Hepatocyte (in vitro differentiated cells): ENCODE data around the gene GNAI2. TPM values are rescaled to one million over a fixed set of nuclear protein-coding genes. Genes with fewer than 3 reads are reported as not detected.

ENCODE experiments used
- DNase-seq: peaks from one replicate; pipeline ENCODE4 v3.0.0-alpha.2; 2016; ENCODE audit warnings: low spot score
- H2AFZ ChIP-seq: fragments of 200-600 bp; sonication (generic); 2 replicates; pipeline ENCODE4 v1.6.0; 2016; ENCODE audit warnings: antibody characterized with exemption, mild to moderate bottlenecking
- H3K27ac ChIP-seq: fragments of 200-600 bp; sonication (generic); 2 replicates; pipeline ENCODE4 v1.5.1; 2016; ENCODE audit warnings: mild to moderate bottlenecking
- H3K27me3 ChIP-seq: fragments of 200-600 bp; sonication (generic); 2 replicates; pipeline ENCODE4 v1.6.1; 2016
- H3K36me3 ChIP-seq: fragments of 200-600 bp; sonication (generic); replicated peaks from 2 replicates; pipeline ENCODE4 v1.5.1; 2016; ENCODE audit warnings: low read depth; ENCODE audit not compliant: insufficient read depth
- H3K4me1 ChIP-seq: fragments of 200-600 bp; sonication (generic); 2 replicates; pipeline ENCODE4 v1.5.1; 2016; ENCODE audit warnings: mild to moderate bottlenecking, moderate library complexity; ENCODE audit not compliant: insufficient read depth
- H3K4me2 ChIP-seq: fragments of 200-600 bp; sonication (generic); 2 replicates; pipeline ENCODE4 v1.6.0; 2016
- H3K4me3 ChIP-seq: fragments of 200-600 bp; sonication (generic); 2 replicates; pipeline ENCODE4 v1.5.1; 2016; ENCODE audit warnings: mild to moderate bottlenecking
- H3K79me2 ChIP-seq: fragments of 200-600 bp; sonication (generic); 2 replicates; pipeline ENCODE4 v1.6.0; 2017; ENCODE audit warnings: mild to moderate bottlenecking
- H3K9me2 ChIP-seq: fragments of 200-600 bp; sonication (generic); replicated peaks from 2 replicates; pipeline ENCODE4 v1.6.0; 2017; ENCODE audit warnings: mild to moderate bottlenecking; ENCODE audit not compliant: insufficient read depth
- H3K9me3 ChIP-seq: fragments of 200-600 bp; sonication (generic); 2 replicates; pipeline ENCODE4 v1.5.1; 2016; ENCODE audit warnings: low read depth, mild to moderate bottlenecking
- H4K20me1 ChIP-seq: fragments of 200-600 bp; sonication (generic); 2 replicates; pipeline ENCODE4 v1.6.0; 2016; ENCODE audit warnings: mild to moderate bottlenecking; ENCODE audit not compliant: insufficient read depth, poor library complexity, severe bottlenecking
- CTCF ChIP-seq: fragments of 200-600 bp; sonication (generic); IDR thresholded peaks from 2 replicates; pipeline ENCODE4 v1.5.1; 2016; ENCODE audit warnings: antibody characterized with exemption, mild to moderate bottlenecking; ENCODE audit not compliant: poor library complexity
- EZH2 ChIP-seq: fragments of 200-600 bp; sonication (generic); IDR thresholded peaks from 2 replicates; pipeline ENCODE4 v1.6.1; 2016; ENCODE audit warnings: antibody characterized with exemption, mild to moderate bottlenecking, borderline replicate concordance
- EZH2phosphoT487 ChIP-seq: fragments of 200-600 bp; sonication (generic); IDR thresholded peaks from one replicate; pipeline ENCODE4 v1.6.1; 2018; ENCODE audit warnings: antibody characterized with exemption, mild to moderate bottlenecking, low read depth, moderate library complexity; ENCODE audit not compliant: unreplicated experiment, severe bottlenecking
- WGBS: methylation state at CpG from one replicate; pipeline ENCODE4 v1.1.6; 2016; ENCODE audit warnings: low lambda C conversion rate; ENCODE audit errors: missing lambda C conversion rate; 5-methylcytosine and 5-hydroxymethylcytosine counted together
- polyA plus RNA-seq: library from polyadenylated mRNA; unstranded; fragments of >200 nt; fragmentation: Nextera tagmentation; extraction: Ambion mirVana; gene quantifications from 2 replicates; pipeline ENCODE4 v1.2.1, GENCODE V29; 2016
- total RNA-seq: library from RNA; depleted of rRNA; stranded (reverse); fragments of >200 nt; gene quantifications from 2 replicates; pipeline ENCODE4 v1.2.3, GENCODE V29; 2014

GNAI2 gene
- total and polyA plus RNA-seq, 2 experiments from 2014 or later = 103 to 233 TPM

DNA sequence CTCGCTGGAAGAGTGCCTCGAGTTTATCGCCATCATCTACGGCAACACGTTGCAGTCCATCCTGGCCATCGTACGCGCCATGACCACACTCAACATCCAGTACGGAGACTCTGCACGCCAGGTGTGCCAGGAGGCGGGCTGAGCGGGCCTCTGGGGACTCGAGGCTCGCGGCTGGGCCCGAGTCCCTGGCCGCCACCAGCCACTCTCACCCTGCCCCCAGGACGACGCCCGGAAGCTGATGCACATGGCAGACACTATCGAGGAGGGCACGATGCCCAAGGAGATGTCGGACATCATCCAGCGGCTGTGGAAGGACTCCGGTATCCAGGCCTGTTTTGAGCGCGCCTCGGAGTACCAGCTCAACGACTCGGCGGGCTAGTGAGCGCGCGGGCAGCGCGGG lies 42.7 kb upstream of the GNAI2 start:
- no peak for DNase-seq
- H3K4me2 ChIP-seq = no peak overlapping the region
- peaks cover 3% of the 10 kb centered on the region for H3K27me3 ChIP-seq
- no peaks in the 10 kb centered on the region for H4K20me1 ChIP-seq
- no peak overlapping the region for H3K4me3 ChIP-seq
- WGBS = 93% methylated on average over 31 of the region's 36 CpGs
- H3K27ac ChIP-seq = no peak overlapping the region
- TF ChIP-seq EZH2 = no peak
- no peak for TF ChIP-seq CTCF
- TF ChIP-seq EZH2phosphoT487 = no peak
- no peaks in the 10 kb centered on the region for H3K79me2 ChIP-seq
- no peaks in the 10 kb centered on the region for H3K4me1 ChIP-seq
- H3K9me3 ChIP-seq = no peaks in the 10 kb centered on the region
- no peak overlapping the region for H2AFZ ChIP-seq
- H3K9me2 ChIP-seq = no peaks in the 10 kb centered on the region
- no peaks in the 10 kb centered on the region for H3K36me3 ChIP-seq

GRCh38 chr3:50193746-50194127 lies 42.3 kb upstream of the GNAI2 start:
- Histone ChIP-seq H3K4me2 (no peak overlapping the region), H3K27ac (no peak overlapping the region), H2AFZ (no peak overlapping the region), H3K4me3 (no peak overlapping the region), H3K79me2 (no peaks in the 10 kb centered on the region), H3K4me1 (no peaks in the 10 kb centered on the region), H3K9me2 (no peaks in the 10 kb centered on the region), H3K9me3 (no peaks in the 10 kb centered on the region), H4K20me1 (no peaks in the 10 kb centered on the region), H3K27me3 (peaks cover 3% of the 10 kb centered on the region), H3K36me3 (no peaks in the 10 kb centered on the region)
- 96% methylated on average over 32 of the region's 34 CpGs for WGBS
- TF ChIP-seq CTCF (no peak), EZH2 (no peak), EZH2phosphoT487 (no peak)
- no peak for DNase-seq

DNA sequence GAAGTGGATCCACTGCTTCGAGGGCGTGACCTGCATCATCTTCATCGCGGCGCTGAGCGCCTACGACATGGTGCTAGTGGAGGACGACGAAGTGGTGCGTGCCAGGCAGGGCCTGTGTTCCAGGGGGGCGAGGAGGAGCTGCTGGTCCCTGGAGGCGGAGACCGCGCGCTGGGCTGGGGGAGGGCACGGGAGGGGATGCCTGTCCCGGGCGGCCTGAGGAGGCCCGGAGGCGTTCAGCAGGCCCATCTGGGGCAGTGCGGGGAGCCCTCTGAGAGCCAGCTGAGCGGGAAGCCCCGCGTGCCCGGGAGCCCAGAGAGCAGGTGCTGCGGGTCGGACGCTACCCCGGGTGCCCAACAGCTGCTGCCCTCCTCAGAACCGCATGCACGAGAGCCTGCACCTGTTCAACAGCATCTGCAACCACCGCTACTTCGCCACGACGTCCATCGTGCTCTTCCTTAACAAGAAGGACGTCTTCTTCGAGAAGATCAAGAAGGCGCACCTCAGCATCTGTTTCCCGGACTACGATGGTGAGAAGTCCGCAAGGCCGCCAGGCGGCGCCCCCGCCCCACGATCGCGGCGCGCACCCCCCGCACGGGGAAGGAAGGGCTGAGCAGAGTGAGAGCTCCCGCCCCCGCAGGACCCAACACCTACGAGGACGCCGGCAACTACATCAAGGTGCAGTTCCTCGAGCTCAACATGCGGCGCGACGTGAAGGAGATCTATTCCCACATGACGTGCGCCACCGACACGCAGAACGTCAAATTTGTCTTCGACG lies 41.7 kb upstream of the GNAI2 start:
- DNase-seq = peak; percentile 73
- H3K27ac ChIP-seq = no peak overlapping the region
- H3K27me3 ChIP-seq = peaks cover 3% of the 10 kb centered on the region
- 45% methylated on average over 49 of the region's 70 CpGs for WGBS
- no peak overlapping the region for H2AFZ ChIP-seq
- peak; percentile 72 for TF ChIP-seq CTCF
- no peak for TF ChIP-seq EZH2phosphoT487
- H3K4me2 ChIP-seq = peak overlapping the region; percentile 68
- H3K9me3 ChIP-seq = no peaks in the 10 kb centered on the region
- H3K36me3 ChIP-seq = no peaks in the 10 kb centered on the region
- H3K4me1 ChIP-seq = no peaks in the 10 kb centered on the region
- H3K79me2 ChIP-seq = no peaks in the 10 kb centered on the region
- no peaks in the 10 kb centered on the region for H4K20me1 ChIP-seq
- no peak overlapping the region for H3K4me3 ChIP-seq
- no peaks in the 10 kb centered on the region for H3K9me2 ChIP-seq
